Fibroblast of mammary gland (primary cell): ENCODE data around the gene FAM72A.
"Not testable (repeated sequence)": the region's sequence is repeated elsewhere in the genome, so short reads cannot be mapped to it uniquely, and the experiment has no call there.

ENCODE experiments used
- DNase-seq: peaks from one replicate; pipeline ENCODE4 v3.0.0-alpha.2; 2010; ENCODE audit warnings: low read depth
- H3K4me3 ChIP-seq: 2 replicates; pipeline ENCODE4 v1.5.1; 2011; ENCODE audit warnings: low read depth, mild to moderate bottlenecking, low read length, moderate library complexity; ENCODE audit not compliant: control insufficient read depth
- CTCF ChIP-seq: conservative IDR thresholded peaks from 2 replicates; pipeline ENCODE4 v1.5.1; 2011; ENCODE audit warnings: low read depth, low read length, inconsistent platforms; ENCODE audit not compliant: control insufficient read depth, insufficient read depth

The FAM72A gene

GRCh38 chr1:206178061-206178989 lies 24.3 kb downstream of the FAM72A start:
- DNase-seq, result peak; percentile 86
- H3K4me3 ChIP-seq, result not testable (repeated sequence)

GRCh38 chr1:206176114-206176502 lies 26.5 kb downstream of the FAM72A start:
- DNase-seq, H3K4me3 ChIP-seq: not testable (repeated sequence)

GRCh38 chr1:206175459-206176113 lies 27.1 kb downstream of the FAM72A start:
- peak; percentile 31 for TF ChIP-seq CTCF
- H3K4me3 ChIP-seq, result not testable (repeated sequence)
- peak; percentile 49 for DNase-seq

GRCh38 chr1:206174182-206174868 lies 28.3 kb downstream of the FAM72A start:
- DNase-seq, result peak; percentile 38

GRCh38 chr1:206173110-206173719 lies 29.4 kb downstream of the FAM72A start:
- DNase-seq, result not testable (repeated sequence)

More at GRCh38 chr1:206174182-206174868, 28.3 kb downstream of the FAM72A start:
- not testable (repeated sequence) for H3K4me3 ChIP-seq
- peak; percentile 22 for TF ChIP-seq CTCF

GRCh38 chr1:206169794-206170193 lies 32.8 kb downstream of the FAM72A start:
- H3K4me3 ChIP-seq, result not testable (repeated sequence)
- peak; percentile 47 for DNase-seq

More at GRCh38 chr1:206173110-206173719, 29.4 kb downstream of the FAM72A start:
- H3K4me3 ChIP-seq, result not testable (repeated sequence)

GRCh38 chr1:206167350-206168029 lies 35.1 kb downstream of the FAM72A start:
- DNase-seq, H3K4me3 ChIP-seq: not testable (repeated sequence)

- TF ChIP-seq CTCF, result no peak
- no peak for DNase-seq
- H3K4me3 ChIP-seq, result no peak overlapping the region
Observed at GRCh38 chr1:206145771-206146290, 56.8 kb downstream of the FAM72A start.
